Ammon's horn (tissue), 1 donor: ENCODE measurements around the gene ST3GAL5.
"Not testable (repeated sequence)": the region's sequence is repeated elsewhere in the genome, so short reads cannot be mapped to it uniquely, and the experiment has no call there.

Source experiments
- DNase-seq: peaks from one replicate; pipeline ENCODE4 v3.0.0-alpha.2; 2016; ENCODE audit warnings: low spot score

The ST3GAL5 gene

DNA sequence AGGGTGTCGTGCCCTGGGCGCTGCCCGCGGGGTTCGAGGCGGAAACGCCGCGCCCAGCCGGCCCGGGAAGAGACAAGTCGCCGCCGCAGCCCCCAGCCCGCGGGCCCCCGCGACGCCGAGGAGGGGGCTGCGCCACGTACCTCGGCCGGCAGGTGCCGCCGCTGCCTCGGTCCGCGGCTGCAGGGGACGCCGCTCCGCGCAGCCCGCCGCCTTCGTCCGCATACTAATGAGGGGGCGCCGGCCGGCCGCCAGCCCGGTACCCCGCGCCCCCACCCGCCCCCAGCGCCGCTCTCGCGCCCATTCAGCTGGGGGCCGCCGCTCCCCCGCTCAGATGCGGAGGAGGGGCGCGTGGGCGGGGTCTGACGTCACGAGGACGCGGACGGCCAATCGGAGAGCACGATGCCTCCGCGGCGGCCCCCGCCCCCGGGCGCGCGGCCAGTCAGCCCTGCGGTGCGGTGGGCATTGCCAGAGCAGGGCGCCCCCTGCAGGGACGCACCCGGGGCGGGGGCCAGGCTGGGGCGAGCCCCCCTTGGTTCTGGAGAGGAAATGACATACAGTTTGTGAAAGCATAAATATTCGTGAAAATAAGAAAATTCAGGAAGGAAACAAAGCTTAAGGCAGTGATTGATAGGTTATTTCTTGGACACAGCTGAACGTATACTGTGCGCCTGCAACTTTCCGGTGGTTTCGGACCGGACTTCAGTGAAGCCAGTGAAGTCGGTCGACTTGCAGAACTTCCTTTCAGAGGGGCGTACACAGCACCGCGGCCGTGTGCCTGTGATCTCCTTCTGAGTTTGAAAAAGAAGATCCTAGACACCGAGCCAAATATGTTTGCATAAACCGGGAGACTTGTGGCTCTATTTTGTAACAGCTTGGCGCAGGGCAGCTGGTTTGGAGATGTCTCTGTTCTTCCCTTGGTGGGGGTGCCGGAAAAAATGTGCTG is at the start of gene ST3GAL5:
ST3GAL5 (minus strand) TSS at position 307 of the 943 bp plus-strand sequence; CDS start at position 222, 85 bp downstream.
- DNase-seq = peak; percentile 94

- no peak for DNase-seq
These were observed 49.7 kb upstream of the ST3GAL5 start for GRCh38 chr2:85938456-85938855.

DNA sequence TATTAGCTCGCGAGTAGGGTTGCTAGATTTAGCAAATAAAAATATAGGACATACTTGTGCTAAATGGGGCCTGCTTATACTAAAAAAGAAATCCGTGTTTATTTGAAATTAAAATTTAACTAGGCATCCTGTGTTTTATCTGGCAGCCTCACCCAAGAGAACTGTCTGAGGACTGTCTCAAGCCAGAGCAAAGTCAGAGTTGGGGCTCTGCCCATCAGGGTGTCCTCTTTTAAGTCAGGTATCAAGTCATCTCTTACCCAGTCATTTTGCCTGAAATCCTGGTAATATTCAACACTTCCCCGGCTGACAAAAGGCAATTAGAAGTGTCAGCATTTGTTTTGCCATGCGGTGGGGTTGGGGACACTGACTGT is 48.3 kb upstream of the ST3GAL5 start:
- DNase-seq = no peak

DNA sequence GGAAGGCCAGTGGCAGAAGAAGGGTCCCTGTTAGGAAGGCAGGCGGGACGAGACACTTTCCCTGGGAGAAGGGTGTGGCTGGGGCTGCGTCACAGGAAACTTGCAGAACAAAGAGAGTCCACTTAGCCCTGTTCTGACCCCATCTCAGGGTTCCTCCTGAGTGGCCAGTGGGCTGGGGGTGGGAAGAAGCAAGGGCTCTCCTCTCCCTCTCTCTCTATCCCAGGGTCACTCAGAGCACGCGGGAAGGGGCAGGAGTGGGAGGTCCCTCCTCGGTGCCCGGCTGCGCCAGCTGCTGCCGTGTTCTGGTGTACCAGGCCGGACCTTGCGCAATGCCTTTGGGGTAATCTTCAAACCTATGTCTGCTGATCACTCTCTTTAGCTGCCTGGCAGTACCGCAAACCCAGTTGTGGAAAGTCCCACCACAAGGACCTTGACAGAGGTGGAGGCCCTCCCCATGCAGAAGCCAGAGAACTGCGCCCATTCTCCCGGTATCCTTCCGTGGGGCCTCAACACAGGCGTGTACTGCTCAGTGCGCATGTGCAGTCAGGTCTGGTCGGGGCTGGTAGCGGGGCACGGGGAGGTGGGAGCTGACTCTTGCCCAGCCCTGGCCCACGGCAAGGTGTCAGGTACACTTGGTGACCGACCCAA is 47.8 kb upstream of the ST3GAL5 start:
- DNase-seq = no peak

DNA sequence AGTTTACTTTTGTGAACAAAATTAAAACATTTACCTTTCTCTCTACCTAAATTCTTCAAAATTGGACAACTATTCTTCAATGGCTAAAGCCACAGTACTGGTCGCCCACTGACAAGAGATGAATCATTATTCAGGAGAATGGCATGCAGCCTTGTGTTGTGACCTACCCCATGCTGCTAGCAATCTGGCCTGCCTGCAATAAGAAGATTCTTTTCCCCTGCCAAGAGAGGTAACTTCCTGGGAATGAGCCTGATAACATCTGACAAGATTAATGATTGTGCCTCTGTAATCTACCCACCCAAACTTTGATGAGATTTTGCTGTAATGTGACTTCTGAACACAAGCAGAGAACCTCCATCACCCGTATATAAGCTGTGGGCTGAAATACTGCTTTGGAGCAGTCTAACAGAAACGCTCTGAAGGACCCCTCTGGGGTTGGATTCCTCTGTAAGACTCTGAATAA is 47.0 kb upstream of the ST3GAL5 start:
- no peak for DNase-seq

- DNase-seq = no peak
These were observed 46.5 kb upstream of the ST3GAL5 start for GRCh38 chr2:85935170-85935745.

DNA sequence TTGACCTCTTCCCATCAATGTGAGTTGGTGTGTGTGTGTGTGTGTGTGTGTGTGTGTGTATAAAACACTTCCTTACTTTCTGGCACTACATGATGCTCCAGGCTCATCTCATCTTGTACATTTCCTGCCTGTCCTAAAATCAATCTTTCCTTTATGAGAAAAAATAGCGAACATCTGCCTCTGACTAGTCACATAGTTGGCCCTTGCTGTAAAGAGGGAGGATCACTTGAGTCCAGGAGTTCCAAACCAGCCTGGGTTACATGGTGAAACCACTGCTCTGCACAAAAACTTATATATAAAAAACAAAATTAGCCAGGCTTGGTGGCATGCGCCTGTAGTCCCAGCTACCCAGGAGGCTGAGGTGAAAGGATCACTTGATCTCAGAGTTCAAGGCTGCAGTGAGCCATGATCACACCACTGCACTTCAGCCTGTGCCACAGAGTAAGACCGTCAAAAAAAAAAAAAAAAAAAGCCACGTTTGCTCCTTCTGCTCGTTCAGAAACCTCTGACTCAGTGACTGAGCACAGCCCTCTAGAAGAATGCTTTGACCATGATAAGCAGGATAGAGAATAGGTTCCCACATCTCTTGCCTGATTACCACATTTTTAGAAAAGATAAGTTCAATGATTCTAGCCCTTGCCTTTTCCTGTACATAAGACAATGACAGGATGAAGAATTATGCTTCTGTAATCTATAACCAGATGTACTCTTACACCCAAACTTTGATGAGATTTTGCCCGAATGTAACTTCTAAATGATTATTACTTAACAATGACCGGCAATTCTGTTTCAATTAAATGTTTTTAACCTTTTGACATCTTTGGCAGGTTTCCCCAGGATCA is 45.2 kb upstream of the ST3GAL5 start:
- DNase-seq = no peak

GRCh38 chr2:85931151-85931550 is 42.4 kb upstream of the ST3GAL5 start:
- DNase-seq = not testable (repeated sequence)

DNA sequence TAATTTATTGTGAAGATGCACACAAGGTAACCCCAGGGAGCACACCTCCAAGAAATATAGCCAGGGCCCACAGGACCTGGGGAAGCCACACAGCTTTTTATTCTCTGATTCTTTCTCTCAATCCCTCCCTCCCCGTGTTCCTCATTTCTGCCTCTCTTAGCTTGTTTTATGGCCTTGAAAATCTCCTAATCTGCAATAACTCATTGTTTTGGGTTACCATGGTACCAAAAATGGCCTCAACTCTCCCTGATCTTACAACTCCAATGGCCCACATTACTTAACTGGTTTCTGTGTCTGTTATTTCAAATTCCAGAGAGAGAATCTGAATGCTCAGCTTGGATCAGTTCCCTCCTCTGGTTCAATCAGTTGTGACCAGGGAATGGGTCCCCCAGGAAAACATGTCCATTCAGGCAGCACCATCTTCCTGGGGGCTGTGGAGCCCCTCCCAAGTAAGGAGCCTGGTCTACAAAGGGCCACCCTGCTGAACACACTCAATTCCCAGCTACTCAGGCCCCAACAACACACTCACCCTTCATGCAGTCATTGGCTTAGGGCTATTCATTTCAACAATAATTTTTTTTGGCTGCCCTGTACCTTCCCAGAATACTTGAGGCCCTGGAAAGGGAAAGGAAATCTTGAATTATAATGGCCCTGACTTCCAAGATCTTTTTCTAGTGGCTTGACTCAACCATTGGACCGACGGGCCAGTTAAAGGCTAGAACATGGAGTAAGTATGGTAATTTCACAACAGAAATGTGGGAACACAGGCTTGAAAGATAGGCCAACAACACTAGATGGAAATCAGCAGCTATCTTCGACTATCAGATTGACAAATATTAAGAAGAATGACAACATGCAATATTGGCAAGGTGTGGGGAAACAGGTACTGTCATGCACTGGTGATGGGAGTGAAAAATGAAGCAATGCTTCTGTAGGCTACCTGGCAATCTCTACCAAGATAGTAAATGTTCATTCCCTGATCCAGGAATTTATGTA is 41.6 kb upstream of the ST3GAL5 start:
- no peak for DNase-seq

DNA sequence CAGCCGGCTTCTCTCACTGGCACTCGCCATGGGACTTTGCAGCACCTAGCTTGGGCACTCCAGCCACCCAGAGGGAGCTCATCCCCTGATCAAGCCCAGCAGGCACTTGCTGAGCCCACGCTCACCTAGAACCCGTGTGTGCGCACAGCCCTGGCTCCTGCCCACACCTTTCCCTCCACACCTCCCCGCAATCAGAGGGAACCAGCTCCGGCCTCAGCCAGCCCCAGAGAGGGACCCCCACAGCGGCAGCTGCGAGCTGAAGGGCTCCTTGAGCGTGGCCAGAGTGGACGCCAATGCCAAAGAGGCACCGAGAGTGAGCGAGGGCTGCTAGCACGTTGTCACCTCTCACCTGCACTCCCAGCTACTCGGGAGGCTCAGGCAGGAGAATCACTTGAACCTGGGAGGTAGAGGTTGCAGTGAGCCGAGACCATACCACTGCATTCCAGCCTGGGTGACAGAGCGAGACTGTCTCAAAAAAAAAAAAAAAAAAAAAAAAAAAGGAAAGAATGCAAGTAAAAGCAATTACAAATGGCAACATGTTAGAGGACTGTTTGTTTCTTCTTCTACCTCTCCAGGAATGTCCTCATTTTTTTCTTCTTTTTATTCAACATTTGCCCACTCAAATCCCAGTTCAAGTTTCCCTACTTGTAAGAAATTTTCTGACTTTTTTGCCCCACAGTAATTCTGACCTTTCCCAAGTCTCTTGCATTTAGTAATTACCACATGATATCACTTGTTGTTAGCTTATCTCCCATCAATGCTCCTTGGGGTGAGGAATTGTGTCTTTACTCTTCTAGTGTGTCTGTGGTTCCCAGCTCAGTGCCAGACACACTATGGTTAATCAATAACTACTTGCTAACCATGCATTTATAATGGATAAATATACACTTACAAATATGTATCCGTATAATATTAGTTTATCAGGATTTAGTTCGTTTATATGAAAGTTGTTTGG is 40.6 kb upstream of the ST3GAL5 start:
- no peak for DNase-seq

- no peak for DNase-seq
These were observed 38.3 kb upstream of the ST3GAL5 start for GRCh38 chr2:85926931-85927661.

DNA sequence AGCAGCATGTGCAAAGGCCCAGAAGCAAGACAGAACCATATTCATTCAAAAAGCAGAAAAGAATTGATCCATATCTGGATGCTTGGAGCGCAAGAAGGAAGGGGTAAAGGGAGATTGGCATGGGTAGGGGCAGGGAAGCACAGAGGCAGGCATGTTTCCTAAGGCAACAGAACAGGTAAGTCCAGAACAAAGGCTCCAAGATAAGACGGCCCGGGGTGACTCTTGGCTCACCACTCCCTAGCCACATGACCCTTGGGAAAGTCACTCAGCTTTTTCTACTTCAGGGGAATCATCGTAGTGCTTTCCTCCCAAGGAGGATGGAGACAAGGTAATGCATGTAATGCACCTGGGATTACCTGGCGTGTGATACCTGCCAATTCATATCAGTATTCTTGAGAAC is 37.7 kb upstream of the ST3GAL5 start:
- no peak for DNase-seq

GRCh38 chr2:85925216-85925671 is 36.5 kb upstream of the ST3GAL5 start:
- DNase-seq = peak; percentile 89

GRCh38 chr2:85924522-85924921 is 35.7 kb upstream of the ST3GAL5 start:
- DNase-seq = peak; percentile 77

DNA sequence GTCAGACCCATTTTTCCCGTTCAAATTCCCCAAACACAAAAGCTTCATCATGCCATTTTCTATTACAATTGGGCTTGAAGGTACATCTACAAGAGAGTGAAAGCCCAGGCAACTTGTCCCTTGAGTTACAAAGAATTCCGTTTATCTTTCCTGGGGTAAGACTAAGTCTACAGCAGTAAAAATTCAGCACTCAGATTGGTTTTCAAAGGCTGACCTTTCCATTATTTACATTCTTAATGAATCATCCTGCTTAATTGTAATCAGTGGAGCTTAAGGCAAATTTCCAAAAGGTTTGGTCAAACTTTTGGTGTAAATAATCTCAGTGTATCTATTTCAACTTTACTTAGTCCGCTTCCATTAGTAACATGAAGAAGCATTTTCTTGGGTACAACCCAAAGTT is 33.4 kb upstream of the ST3GAL5 start:
- no peak for DNase-seq

DNA sequence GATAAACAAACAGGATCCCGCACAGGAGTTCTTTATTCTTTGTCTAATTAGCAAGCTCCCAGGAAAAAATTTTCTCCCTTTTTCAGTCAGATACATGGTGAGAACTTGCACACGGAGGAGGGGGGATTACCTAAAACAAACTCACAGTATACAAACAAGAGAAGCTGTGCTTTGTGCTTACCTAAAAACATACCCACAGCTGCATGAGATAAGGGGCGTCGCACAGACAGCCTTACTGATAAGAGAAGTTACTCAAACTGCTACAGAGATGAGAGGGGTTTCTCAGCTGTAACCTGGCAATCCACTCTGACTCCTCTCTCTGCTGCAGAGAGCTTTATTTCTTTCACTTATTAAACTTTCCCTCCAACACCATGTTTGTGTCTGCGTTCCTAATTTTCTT is 32.9 kb upstream of the ST3GAL5 start:
- DNase-seq = no peak

GRCh38 chr2:85920810-85921545 is 32.2 kb upstream of the ST3GAL5 start:
- DNase-seq = peak; percentile 49
